ENCODE results near the gene MYO1A. TPM values are rescaled to one million over a fixed set of nuclear protein-coding genes. Genes with fewer than 3 reads are reported as not detected.

MYO1A gene
- under 1 TPM; 0.08 to 0.22 (median 0.18) TPM for polyA plus RNA-seq (ENCODE audit: insufficient read depth in 1 of 5, insufficient read length in 5 of 5, low replicate concordance in 1 of 5)
- long read RNA-seq, donor 1: 0 reads
- long read RNA-seq, donor 2: 0 reads
- long read RNA-seq, donor 3: 0 reads
- long read RNA-seq, donor 4: 0 reads
- long read RNA-seq, donor 5: 0 reads
- long read RNA-seq, donor 6: 0 reads
- long read RNA-seq, donor 7: 0 reads
- long read RNA-seq, donor 8: 0 reads

GRCh38 chr12:57049890-57050289, at the start of gene MYO1A:
Gene MYO1A, minus strand, starts transcription at chr12:57050129. Its CDS starts 1,806 bp downstream, at chr12:57048323.
- no peak for DNase-seq

GRCh38 chr12:57099047-57099714, 49.3 kb upstream of the MYO1A start:
- DNase-seq: no peak

GRCh38 chr12:57098546-57098945, 48.6 kb upstream of the MYO1A start:
- DNase-seq: no peak

- no peak for DNase-seq
Measured at GRCh38 chr12:57097554-57097835, 47.6 kb upstream of the MYO1A start.

DNA sequence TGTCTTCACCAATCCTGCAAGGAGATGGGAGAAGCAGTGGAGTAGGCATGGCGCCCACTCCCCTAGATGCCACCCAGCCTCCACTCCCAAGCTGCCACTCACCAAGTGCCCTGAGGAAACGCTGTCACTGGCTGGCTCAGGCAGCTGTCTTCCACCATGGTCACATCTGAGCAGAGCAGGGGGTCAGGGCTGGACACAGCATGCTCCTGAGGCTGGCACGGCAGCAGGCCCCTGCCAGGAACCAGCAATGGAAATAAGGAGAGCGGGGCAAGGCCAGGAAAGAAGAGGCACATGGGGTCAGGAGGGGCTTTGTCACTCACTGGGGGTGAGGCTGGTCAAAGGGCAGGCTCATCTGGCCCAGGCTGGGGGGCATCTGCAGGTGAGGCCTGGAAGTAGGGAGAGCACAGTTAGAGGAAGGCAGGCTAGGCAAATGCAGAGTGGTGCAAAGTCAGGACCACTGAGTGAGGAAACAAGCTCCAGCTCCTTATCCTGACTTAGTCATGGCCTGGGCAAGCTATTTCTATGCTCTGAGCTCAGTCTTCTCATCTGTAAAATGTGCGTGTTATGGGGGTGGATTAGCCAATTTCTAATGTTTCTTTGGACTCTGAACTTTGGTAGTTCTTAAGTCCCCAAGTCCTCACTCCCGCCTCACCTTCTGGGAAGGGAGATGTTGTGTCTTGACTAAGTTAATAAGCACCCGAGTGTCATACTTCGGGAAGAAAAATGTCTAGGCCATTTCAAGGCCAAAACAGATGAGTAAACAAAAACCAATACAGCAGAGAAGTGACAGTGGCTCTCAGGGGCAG, 47.0 kb upstream of the MYO1A start:
- DNase-seq: no peak

GRCh38 chr12:57096099-57096572, 46.2 kb upstream of the MYO1A start:
- no peak for DNase-seq

DNA sequence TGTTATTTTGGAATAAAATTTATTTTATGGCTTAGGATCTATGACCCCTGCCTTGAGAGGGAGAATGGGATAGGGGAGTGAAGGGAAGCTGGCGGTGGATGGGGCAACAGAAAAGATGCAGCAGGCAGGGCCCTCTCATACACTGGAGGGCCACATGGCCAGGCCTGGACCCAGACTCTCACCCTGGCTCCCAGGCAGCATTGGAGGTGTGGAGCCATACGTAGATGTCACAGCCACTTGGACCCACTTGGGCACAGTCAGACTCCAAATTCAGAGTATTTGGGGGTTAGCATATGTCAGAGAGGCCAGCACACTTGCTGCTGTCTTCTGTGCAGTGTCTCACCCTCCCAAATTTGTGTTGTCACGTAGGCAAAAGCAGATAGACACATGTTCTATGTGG, 45.5 kb upstream of the MYO1A start:
- no peak for DNase-seq

DNA sequence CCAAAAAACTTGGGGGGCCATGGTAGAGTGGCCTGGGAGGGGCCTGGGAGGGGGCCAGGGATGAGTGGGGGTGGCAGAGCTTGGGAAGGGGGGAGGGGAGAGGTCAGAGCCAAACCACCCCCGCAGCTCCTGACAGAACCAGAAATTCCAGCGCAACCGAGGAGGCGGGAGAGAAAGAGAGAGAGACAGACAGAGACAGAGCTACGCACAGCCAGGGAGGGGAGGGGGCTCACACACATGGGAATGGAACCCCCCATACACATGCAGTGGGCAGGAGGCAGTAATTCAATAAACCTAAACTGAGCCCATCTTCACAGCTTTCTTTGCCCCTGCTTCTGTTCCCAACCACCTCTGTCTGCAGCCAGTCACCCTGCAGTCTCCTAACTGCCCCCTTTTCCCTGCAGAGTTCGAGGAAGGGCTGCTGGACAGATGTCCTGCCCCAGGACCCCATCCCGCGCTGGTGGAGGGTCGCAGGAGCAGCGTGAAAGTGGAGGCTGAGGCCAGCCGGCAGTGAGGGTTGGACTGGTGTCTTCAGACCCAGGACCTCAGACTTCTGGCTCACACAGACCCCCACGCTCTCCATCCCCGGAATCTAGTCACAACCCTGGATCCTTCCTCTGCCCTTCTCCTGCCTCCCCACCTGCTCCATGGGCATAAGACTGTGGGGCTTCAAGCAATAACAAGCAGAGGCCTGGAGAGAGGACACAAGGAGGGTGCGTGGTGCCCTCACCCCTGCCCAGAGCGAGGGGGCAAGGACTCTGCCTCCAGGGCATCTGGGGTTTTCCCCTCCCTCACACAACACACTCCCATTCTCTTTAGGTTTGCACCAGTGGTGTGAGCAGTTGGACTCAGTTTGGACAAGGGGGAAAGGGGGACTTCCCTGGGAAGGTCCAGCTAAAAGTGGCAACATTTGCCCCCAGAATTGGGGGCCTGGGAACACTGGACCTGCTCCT, 44.6 kb upstream of the MYO1A start:
- DNase-seq: no peak

DNA sequence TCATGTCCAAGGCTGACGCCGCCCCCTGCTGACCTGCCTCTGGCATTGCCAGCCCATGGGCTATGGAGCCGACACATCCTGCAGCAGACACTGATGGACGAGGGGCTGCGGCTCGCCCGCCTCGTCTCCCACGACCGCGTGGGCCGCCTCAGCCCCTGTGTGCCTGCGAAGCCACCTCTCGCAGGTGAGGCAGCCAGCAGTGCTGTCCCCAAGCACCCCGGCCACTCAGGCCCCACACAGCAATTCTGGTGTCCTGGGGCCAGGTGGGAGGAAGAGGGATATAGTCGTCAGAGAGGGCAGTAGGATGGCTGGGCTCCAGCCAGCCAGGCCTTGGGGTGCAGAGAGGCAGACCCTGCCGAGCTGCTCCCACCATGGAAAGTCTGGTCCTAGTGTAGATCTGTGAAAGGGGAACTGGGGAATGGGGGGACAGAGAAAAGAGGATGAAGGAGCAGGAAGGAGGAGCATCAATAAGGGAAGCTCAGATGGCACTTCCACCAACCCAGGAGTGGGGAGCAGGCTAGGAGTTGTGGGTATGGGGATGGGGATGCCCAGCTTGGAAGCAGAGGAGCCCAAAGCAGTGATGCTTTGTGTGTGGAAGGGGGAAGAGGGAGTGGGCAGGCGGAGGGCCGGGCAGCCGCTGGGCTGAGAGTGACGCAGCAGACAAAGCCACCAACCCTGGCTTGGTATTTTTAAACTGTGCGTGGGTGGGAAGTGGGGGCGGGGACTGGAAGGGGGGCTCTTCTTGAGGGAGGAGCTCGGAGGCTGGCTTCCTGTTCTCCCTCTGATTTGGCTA, 43.7 kb upstream of the MYO1A start:
- DNase-seq: peak; percentile 43 to 48

- DNase-seq: no peak
Measured at GRCh38 chr12:57092876-57093414, 43.0 kb upstream of the MYO1A start.

DNA sequence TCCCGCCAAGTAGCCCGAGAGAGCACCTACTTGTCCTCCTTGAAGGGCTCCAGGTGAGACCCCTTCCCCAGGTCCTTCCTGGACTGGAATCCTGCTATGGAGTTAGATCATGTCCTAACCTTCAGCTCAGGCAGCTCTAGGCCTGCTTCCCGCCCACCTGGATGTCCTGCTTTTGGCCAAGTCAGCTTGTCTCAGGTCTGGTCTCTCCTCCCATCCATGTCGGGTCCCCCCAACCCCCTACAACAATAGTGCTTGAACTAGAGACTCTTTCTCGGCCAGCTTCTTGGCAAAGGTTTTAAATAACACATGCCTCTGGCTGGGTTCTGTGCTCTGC, 42.6 kb upstream of the MYO1A start:
- no peak for DNase-seq

- no peak for DNase-seq
Measured at GRCh38 chr12:57091638-57092528, 42.0 kb upstream of the MYO1A start.

DNA sequence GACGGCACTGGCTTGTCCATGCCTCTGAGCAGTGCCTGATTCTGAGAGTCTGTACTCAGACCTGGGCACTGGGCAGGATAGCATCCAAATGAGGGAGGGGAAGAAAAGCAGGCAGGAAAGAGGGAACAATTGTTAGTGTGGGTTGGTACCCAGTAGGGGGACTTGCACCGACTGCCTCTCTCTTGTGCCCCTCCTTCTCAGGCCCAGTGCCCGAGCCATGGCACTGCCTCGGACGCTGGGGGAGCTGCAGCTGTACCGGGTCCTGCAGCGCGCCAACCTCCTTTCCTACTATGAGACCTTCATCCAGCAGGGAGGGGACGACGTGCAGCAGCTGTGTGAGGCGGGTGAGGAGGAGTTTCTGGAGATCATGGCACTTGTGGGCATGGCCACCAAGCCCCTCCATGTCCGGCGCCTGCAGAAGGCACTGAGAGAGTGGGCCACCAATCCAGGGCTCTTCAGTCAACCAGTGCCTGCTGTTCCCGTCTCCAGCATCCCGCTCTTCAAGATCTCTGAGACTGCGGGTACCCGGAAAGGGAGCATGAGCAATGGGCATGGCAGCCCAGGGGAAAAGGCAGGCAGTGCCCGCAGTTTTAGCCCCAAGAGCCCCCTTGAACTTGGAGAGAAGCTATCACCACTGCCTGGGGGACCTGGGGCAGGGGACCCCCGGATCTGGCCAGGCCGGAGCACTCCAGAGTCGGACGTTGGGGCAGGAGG, 41.2 kb upstream of the MYO1A start:
- DNase-seq: no peak

- no peak for DNase-seq
Measured at GRCh38 chr12:57090490-57090889, 40.6 kb upstream of the MYO1A start.

- DNase-seq: peak; percentile 72 to 74
Measured at GRCh38 chr12:57089271-57090245, 39.6 kb upstream of the MYO1A start.

- DNase-seq: peak; percentile 97 to 98
Measured at GRCh38 chr12:57088354-57089270, 38.7 kb upstream of the MYO1A start, which contains the start of gene NAB2. Gene NAB2, plus strand, starts transcription at chr12:57089114. Its CDS starts 158 bp downstream, at chr12:57089272.
